Nephron progenitor cell (in vitro differentiated cells): ENCODE measurements around the gene ANXA3.

ENCODE experiments used
- DNase-seq: peaks from one replicate; pipeline ENCODE4 v3.0.0; 2021
- H3K27ac Mint-ChIP-seq: 2 replicates; pipeline ENCODE4 v1.8.0; 2021; ENCODE audit warnings: mild to moderate bottlenecking, moderate library complexity, mixed read lengths
- H3K27me3 Mint-ChIP-seq: 2 replicates; pipeline ENCODE4 v1.8.0; 2021; ENCODE audit warnings: mild to moderate bottlenecking, low read depth, mixed read lengths; ENCODE audit not compliant: poor library complexity
- H3K36me3 Mint-ChIP-seq: 2 replicates; pipeline ENCODE4 v1.8.0; 2021; ENCODE audit warnings: low read depth, mixed read lengths
- H3K4me1 Mint-ChIP-seq: 2 replicates; pipeline ENCODE4 v1.8.0; 2021; ENCODE audit warnings: mixed read lengths
- H3K4me3 Mint-ChIP-seq: 2 replicates; pipeline ENCODE4 v1.8.0; 2021; ENCODE audit warnings: mild to moderate bottlenecking, moderate library complexity, mixed read lengths
- H3K9me3 Mint-ChIP-seq: 2 replicates; pipeline ENCODE4 v1.8.0; 2021; ENCODE audit warnings: mild to moderate bottlenecking, moderate library complexity, mixed read lengths
- CTCF ChIP-seq: fragments of 200-600 bp; sonication (generic); IDR thresholded peaks from 2 replicates; pipeline ENCODE4 v1.5.0; 2021; ENCODE audit warnings: antibody characterized with exemption

ANXA3 gene

GRCh38 chr4:78513411-78513975 is 38.1 kb upstream of the ANXA3 start:
- H3K36me3 Mint-ChIP-seq: peaks cover 9% of the 10 kb centered on the region

GRCh38 chr4:78517050-78517652 is 34.4 kb upstream of the ANXA3 start:
- H3K9me3 Mint-ChIP-seq: no peaks in the 10 kb centered on the region
- DNase-seq: no peak
- H3K4me3 Mint-ChIP-seq: no peak overlapping the region
- TF ChIP-seq CTCF: peak; percentile 59
- peaks cover 9% of the 10 kb centered on the region for H3K36me3 Mint-ChIP-seq
- no peaks in the 10 kb centered on the region for H3K4me1 Mint-ChIP-seq
- no peak overlapping the region for H3K27ac Mint-ChIP-seq
- no peaks in the 10 kb centered on the region for H3K27me3 Mint-ChIP-seq

More at GRCh38 chr4:78513411-78513975, 38.1 kb upstream of the ANXA3 start:
- Mint-ChIP-seq H3K4me3 (no peak overlapping the region), H3K9me3 (no peaks in the 10 kb centered on the region), H3K27me3 (no peaks in the 10 kb centered on the region), H3K27ac (no peak overlapping the region), H3K4me1 (no peaks in the 10 kb centered on the region)
- no peak for TF ChIP-seq CTCF
- DNase-seq: no peak

GRCh38 chr4:78518561-78518960 is 33.0 kb upstream of the ANXA3 start:
- Mint-ChIP-seq H3K4me1 (no peaks in the 10 kb centered on the region), H3K9me3 (no peaks in the 10 kb centered on the region), H3K36me3 (peaks cover 9% of the 10 kb centered on the region), H3K27ac (no peak overlapping the region), H3K4me3 (no peak overlapping the region), H3K27me3 (no peaks in the 10 kb centered on the region)
- no peak for DNase-seq
- TF ChIP-seq CTCF: no peak

GRCh38 chr4:78519962-78520361 is 31.6 kb upstream of the ANXA3 start:
- Mint-ChIP-seq H3K4me3 (no peak overlapping the region), H3K27me3 (no peaks in the 10 kb centered on the region), H3K4me1 (no peaks in the 10 kb centered on the region), H3K9me3 (no peaks in the 10 kb centered on the region), H3K36me3 (peaks cover 19% of the 10 kb centered on the region), H3K27ac (no peak overlapping the region)
- no peak for DNase-seq
- no peak for TF ChIP-seq CTCF

- no peak for DNase-seq
- no peaks in the 10 kb centered on the region for H3K27me3 Mint-ChIP-seq
Measured at GRCh38 chr4:78520808-78521226, 30.8 kb upstream of the ANXA3 start.

More at GRCh38 chr4:78520808-78521226, 30.8 kb upstream of the ANXA3 start:
- no peaks in the 10 kb centered on the region for H3K9me3 Mint-ChIP-seq
- H3K36me3 Mint-ChIP-seq: peaks cover 16% of the 10 kb centered on the region
- H3K4me3 Mint-ChIP-seq: no peak overlapping the region
- no peak for TF ChIP-seq CTCF
- H3K4me1 Mint-ChIP-seq: no peaks in the 10 kb centered on the region
- H3K27ac Mint-ChIP-seq: no peak overlapping the region
